GM18909 (cell line): Measurements from ENCODE around the gene TMEM63B.
"Not testable (repeated sequence)": the region's sequence is repeated elsewhere in the genome, so short reads cannot be mapped to it uniquely, and the experiment has no call there.

Experiments
- ATAC-seq: cut with Tn5 transposase; IDR thresholded peaks from one replicate; pipeline ENCODE4 v1.9.1; 2021; ENCODE audit warnings: mild to moderate bottlenecking; ENCODE audit not compliant: unreplicated experiment, poor library complexity

The TMEM63B gene

GRCh38 chr6:44166116-44166515 is 38.8 kb downstream of the TMEM63B start:
- ATAC-seq: no peak

- no peak for ATAC-seq
Observed at GRCh38 chr6:44166591-44167184, 39.3 kb downstream of the TMEM63B start.

- ATAC-seq: no peak
Observed at GRCh38 chr6:44167567-44167966, 40.2 kb downstream of the TMEM63B start.

- no peak for ATAC-seq
Observed at GRCh38 chr6:44169154-44169553, 41.8 kb downstream of the TMEM63B start.

- no peak for ATAC-seq
Observed at GRCh38 chr6:44169886-44170570, 42.7 kb downstream of the TMEM63B start.

GRCh38 chr6:44171899-44172546 is 44.7 kb downstream of the TMEM63B start:
- ATAC-seq: no peak

GRCh38 chr6:44172731-44173500 is 45.6 kb downstream of the TMEM63B start:
- ATAC-seq: peak; percentile 72

GRCh38 chr6:44176130-44176761 is 48.9 kb downstream of the TMEM63B start:
- no peak for ATAC-seq

- ATAC-seq: peak; percentile 59
Observed at GRCh38 chr6:44176762-44177509, 49.6 kb downstream of the TMEM63B start.

- ATAC-seq: no peak
Observed at GRCh38 chr6:44177691-44178423, 50.5 kb downstream of the TMEM63B start.

GRCh38 chr6:44178424-44179071 is 51.2 kb downstream of the TMEM63B start:
- no peak for ATAC-seq

GRCh38 chr6:44179072-44179536 is 51.8 kb downstream of the TMEM63B start:
- no peak for ATAC-seq

- no peak for ATAC-seq
Observed at GRCh38 chr6:44179648-44180047, 52.3 kb downstream of the TMEM63B start.

GRCh38 chr6:44180406-44180805 is 53.1 kb downstream of the TMEM63B start:
- ATAC-seq: no peak

GRCh38 chr6:44180886-44181285 is 53.5 kb downstream of the TMEM63B start:
- no peak for ATAC-seq

GRCh38 chr6:44181784-44182183 is 54.4 kb downstream of the TMEM63B start:
- ATAC-seq: not testable (repeated sequence)

- no peak for ATAC-seq
Observed at GRCh38 chr6:44182911-44183390, 55.6 kb downstream of the TMEM63B start.

- no peak for ATAC-seq
Observed at GRCh38 chr6:44183783-44184182, 56.4 kb downstream of the TMEM63B start.
